HG02870 (cell line): ENCODE measurements around the gene SLIT2.

Experiments
- ATAC-seq: cut with Tn5 transposase; IDR thresholded peaks from one replicate; pipeline ENCODE4 v1.9.1; 2021; ENCODE audit warnings: mild to moderate bottlenecking, moderate library complexity; ENCODE audit not compliant: unreplicated experiment

The SLIT2 gene

GRCh38 chr4:20251796-20252655, at the start of gene SLIT2:
Gene SLIT2, plus strand, starts transcription at chr4:20251905. Its CDS starts 1,911 bp downstream, at chr4:20253816.
- peak; percentile 62 for ATAC-seq

- no peak for ATAC-seq
These were observed 48.2 kb upstream of the SLIT2 start for GRCh38 chr4:20203508-20203907.

- no peak for ATAC-seq
These were observed 34.2 kb upstream of the SLIT2 start for GRCh38 chr4:20217521-20217920.

- ATAC-seq = no peak
These were observed 33.8 kb upstream of the SLIT2 start for GRCh38 chr4:20217951-20218350.

GRCh38 chr4:20219521-20219920, 32.2 kb upstream of the SLIT2 start:
- ATAC-seq = no peak

- ATAC-seq = no peak
These were observed 13.7 kb upstream of the SLIT2 start for GRCh38 chr4:20237894-20238537.

- ATAC-seq = peak; percentile 47
These were observed 3.5 kb upstream of the SLIT2 start for GRCh38 chr4:20248155-20248558.

GRCh38 chr4:20249333-20249732, 2.4 kb upstream of the SLIT2 start:
- ATAC-seq = no peak

GRCh38 chr4:20251031-20251795, 492 bp upstream of the SLIT2 start:
- ATAC-seq = no peak

- ATAC-seq = no peak
These were observed 1.1 kb downstream of the SLIT2 start for GRCh38 chr4:20252656-20253282.

GRCh38 chr4:20253283-20253734, 1.6 kb downstream of the SLIT2 start:
- no peak for ATAC-seq

GRCh38 chr4:20253735-20254409, 2.2 kb downstream of the SLIT2 start:
- no peak for ATAC-seq

GRCh38 chr4:20254511-20255250, 3.0 kb downstream of the SLIT2 start:
- ATAC-seq = no peak

- no peak for ATAC-seq
These were observed 3.5 kb downstream of the SLIT2 start for GRCh38 chr4:20255251-20255586.

GRCh38 chr4:20255823-20256222, 4.1 kb downstream of the SLIT2 start:
- no peak for ATAC-seq

- no peak for ATAC-seq
These were observed 4.7 kb downstream of the SLIT2 start for GRCh38 chr4:20256381-20256881.

GRCh38 chr4:20259707-20260106, 8.0 kb downstream of the SLIT2 start:
- ATAC-seq = no peak

- ATAC-seq = no peak
These were observed 9.1 kb downstream of the SLIT2 start for GRCh38 chr4:20260821-20261220.

GRCh38 chr4:20262221-20262620, 10.5 kb downstream of the SLIT2 start:
- ATAC-seq = no peak

- ATAC-seq = no peak
These were observed 13.0 kb downstream of the SLIT2 start for GRCh38 chr4:20264688-20265087.
